Stomach (tissue), 9 donors: ENCODE results near the gene HNRNPA2B1. TPM values are rescaled to one million over a fixed set of nuclear protein-coding genes. Genes with fewer than 3 reads are reported as not detected.

ENCODE experiments used
- DNase-seq, 2 donors: peaks; one replicate each; pipeline versions ENCODE4 v3.0.0 to v3.0.0-alpha.2; 2013 to 2019
- H3K27ac ChIP-seq, 5 donors: fragments of 200-600 bp in 4 of 5; sonication (generic) in 4 of 5; one replicate each; pipeline ENCODE4 v1.5.1; 2013 to 2019; ENCODE audit warnings: mild to moderate bottlenecking in 1 of 5, moderate library complexity in 1 of 5
- H3K27me3 ChIP-seq, 3 donors: fragments of 200-600 bp; sonication (generic); one replicate each; pipeline ENCODE4 v1.5.1; 2017 to 2019; ENCODE audit warnings: mixed run types in 1 of 3
- H3K36me3 ChIP-seq, 4 donors: fragments of 200-600 bp; sonication (generic); 1 replicate in 3 of 4; 2 replicates in 1 of 4; pipeline ENCODE4 v1.5.1; 2016 to 2019
- H3K4me1 ChIP-seq, 4 donors: fragments of 200-600 bp; sonication (generic); one replicate each; pipeline ENCODE4 v1.5.1; 2016 to 2019
- H3K4me3 ChIP-seq, 4 donors: fragments of 200-600 bp; sonication (generic) in 3 of 4; one replicate each; pipeline ENCODE4 v1.5.1; 2016 to 2019; ENCODE audit warnings: mild to moderate bottlenecking in 1 of 4
- H3K9me3 ChIP-seq, 4 donors: fragments of 200-600 bp; sonication (generic); one replicate each; pipeline ENCODE4 v1.5.1; 2016 to 2019
- EP300 ChIP-seq: sonication (generic); formaldehyde crosslinking; IDR thresholded peaks from one replicate; pipeline ENCODE4 v1.6.1; 2017; ENCODE audit warnings: antibody characterized with exemption
- POLR2A ChIP-seq, 4 donors: fragments of 450-650 bp; IDR thresholded peaks; one replicate each; pipeline ENCODE4 v1.6.1; 2016; ENCODE audit warnings: antibody characterized with exemption in 4 of 4, control low read depth in 2 of 4, mild to moderate bottlenecking in 1 of 4, moderate library complexity in 1 of 4
- POLR2AphosphoS5 ChIP-seq, 3 donors: sonication (generic); formaldehyde crosslinking; IDR thresholded peaks; one replicate each; pipeline ENCODE4 v1.6.1; 2016; ENCODE audit warnings: antibody characterized with exemption in 3 of 3
- WGBS, 5 donors: extraction: QIAGEN DNeasy Blood & Tissue Kit in 3 of 5; methylation state at CpG; one replicate each; pipeline versions ENCODE4 v1.1.5 to v1.1.7; 2013 to 2018; 5-methylcytosine and 5-hydroxymethylcytosine counted together
- intact Hi-C: fragments of 100-400 bp; cut with DNase I; formaldehyde crosslinking; loops from one replicate; pipeline ENCODE4 v1.15.1; 2023; ENCODE audit warnings: low total_unique reads
- polyA plus RNA-seq, 3 donors: library from polyadenylated mRNA; stranded (reverse); fragments of 200-250 nt; gene quantifications; one replicate each; pipeline ENCODE4 v1.2.3, GENCODE V29; 2013
- total RNA-seq, 5 donors: library from RNA; depleted of rRNA; stranded (reverse); fragments of >200 nt; gene quantifications; one replicate each; pipeline versions ENCODE4 v1.1.0 to v1.2.3, GENCODE V29; 2014 to 2016
- TF ChIP-seq, protein P1 (sequence below), 7 experiments: fragments of 450-650 bp in 4 of 7; fragments of 200-600 bp in 3 of 7; sonication (generic) in 3 of 7; IDR thresholded peaks; one replicate each; pipeline ENCODE4 v1.5.1; 2016 to 2019; ENCODE audit warnings: antibody characterized with exemption in 7 of 7, control low read depth in 2 of 7, mild to moderate bottlenecking in 1 of 7
- donor health status: healthy with polysubstance abuse.
- donor health status: Bipolar disorder and iron deficiency.
- donor health status: healthy.

The HNRNPA2B1 gene
- total and polyA plus RNA-seq, 8 donors, result 142 to 464 (median 304) TPM

DNA sequence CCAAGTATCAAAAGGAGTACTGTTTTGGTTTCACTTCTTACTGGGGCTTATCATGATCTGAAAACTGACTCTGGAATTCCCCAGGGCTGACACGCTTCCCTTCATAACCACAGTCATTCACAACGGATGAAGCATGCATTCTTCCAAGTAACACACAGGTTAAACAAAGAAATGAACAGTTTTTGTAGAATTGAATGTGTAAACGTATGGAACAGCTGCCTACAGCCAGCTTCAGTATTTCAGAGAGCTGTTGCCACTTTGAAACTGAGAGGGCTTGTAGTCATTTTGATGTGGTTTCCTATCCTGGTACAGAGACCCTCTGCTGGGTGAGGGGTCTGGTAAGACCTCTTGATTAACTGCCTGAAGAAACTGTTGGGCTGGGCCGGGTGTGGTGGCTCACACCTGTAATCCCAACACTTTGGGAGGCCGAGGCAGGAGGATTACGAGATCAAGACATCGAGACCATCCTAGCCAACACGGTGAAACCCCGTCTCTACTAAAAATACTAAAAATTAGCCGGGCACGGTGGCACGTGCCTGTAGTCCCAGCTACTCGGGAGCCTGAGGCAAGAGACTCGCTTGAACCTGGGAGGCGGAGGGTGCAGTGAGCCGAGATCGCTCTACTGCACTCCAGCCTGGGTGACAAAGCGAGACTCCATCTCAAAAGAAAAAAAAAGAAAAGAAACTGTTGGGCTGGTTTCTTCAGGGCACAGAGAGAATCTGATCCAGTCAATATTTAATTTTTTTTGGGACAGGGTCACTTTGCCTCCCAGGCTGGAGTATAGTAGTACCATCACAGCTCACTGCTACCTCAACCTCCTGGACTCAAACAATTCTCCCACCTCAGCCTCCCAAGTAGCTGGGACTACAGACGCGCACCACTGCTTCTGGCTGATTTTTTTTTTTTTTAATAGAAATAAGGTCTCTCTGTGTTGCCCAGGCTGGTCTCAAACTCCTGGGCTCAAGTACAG, 43.8 kb downstream of the HNRNPA2B1 start:
- TF ChIP-seq, protein P1, sequence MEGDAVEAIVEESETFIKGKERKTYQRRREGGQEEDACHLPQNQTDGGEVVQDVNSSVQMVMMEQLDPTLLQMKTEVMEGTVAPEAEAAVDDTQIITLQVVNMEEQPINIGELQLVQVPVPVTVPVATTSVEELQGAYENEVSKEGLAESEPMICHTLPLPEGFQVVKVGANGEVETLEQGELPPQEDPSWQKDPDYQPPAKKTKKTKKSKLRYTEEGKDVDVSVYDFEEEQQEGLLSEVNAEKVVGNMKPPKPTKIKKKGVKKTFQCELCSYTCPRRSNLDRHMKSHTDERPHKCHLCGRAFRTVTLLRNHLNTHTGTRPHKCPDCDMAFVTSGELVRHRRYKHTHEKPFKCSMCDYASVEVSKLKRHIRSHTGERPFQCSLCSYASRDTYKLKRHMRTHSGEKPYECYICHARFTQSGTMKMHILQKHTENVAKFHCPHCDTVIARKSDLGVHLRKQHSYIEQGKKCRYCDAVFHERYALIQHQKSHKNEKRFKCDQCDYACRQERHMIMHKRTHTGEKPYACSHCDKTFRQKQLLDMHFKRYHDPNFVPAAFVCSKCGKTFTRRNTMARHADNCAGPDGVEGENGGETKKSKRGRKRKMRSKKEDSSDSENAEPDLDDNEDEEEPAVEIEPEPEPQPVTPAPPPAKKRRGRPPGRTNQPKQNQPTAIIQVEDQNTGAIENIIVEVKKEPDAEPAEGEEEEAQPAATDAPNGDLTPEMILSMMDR (IDR thresholded peaks at IDR 0.05), result no peak
- peak in 1 of 3 donors; percentile 36 for TF ChIP-seq POLR2AphosphoS5 (IDR thresholded peaks at IDR 0.05)

GRCh38 chr7:26155531-26156375, 44.8 kb downstream of the HNRNPA2B1 start:
- peaks cover 22 to 55% (median 42%) of the 10 kb centered on the region in 4 donors for H3K4me1 ChIP-seq
- intact Hi-C loops, result no loop called here
- TF ChIP-seq, protein P1 (IDR thresholded peaks at IDR 0.05), result no peak
- no peak for TF ChIP-seq POLR2AphosphoS5 (IDR thresholded peaks at IDR 0.05)
- no peaks in the 10 kb centered on the region for H3K9me3 ChIP-seq
- 47 to 55% (median 49%) methylated on average over 8 of the region's 8 CpGs for WGBS, 5 donors
- H3K27me3 ChIP-seq, result peaks cover 0 to 41% (median 6%) of the 10 kb centered on the region in 3 donors
- DNase-seq, result no peak
- H3K4me3 ChIP-seq, result peak overlapping the region in 2 of 4 donors; percentile 0 to 15
- H3K27ac ChIP-seq, result peak overlapping the region; percentile 7 to 77 (median 43)
- no peaks in the 10 kb centered on the region for H3K36me3 ChIP-seq

More for the DNA sequence above, 43.8 kb downstream of the HNRNPA2B1 start:
- Histone ChIP-seq H3K36me3 (no peaks in the 10 kb centered on the region), H3K9me3 (no peaks in the 10 kb centered on the region), H3K27ac (peak overlapping the region in 3 of 5 donors; percentile 3 to 77 (median 62)), H3K27me3 (peaks cover 0 to 31% (median 6%) of the 10 kb centered on the region in 3 donors), H3K4me3 (peak overlapping the region in 2 of 4 donors; percentile 0 to 15), H3K4me1 (peaks cover 21 to 49% (median 40%) of the 10 kb centered on the region in 4 donors)
- peak in 1 of 2 donors; percentile 84 for DNase-seq
- intact Hi-C loops, result no loop called here
- whole genome bisulfite sequencing, 5 donors, result 68 to 74% (median 72%) methylated on average over 20 of the region's 20 CpGs

DNA sequence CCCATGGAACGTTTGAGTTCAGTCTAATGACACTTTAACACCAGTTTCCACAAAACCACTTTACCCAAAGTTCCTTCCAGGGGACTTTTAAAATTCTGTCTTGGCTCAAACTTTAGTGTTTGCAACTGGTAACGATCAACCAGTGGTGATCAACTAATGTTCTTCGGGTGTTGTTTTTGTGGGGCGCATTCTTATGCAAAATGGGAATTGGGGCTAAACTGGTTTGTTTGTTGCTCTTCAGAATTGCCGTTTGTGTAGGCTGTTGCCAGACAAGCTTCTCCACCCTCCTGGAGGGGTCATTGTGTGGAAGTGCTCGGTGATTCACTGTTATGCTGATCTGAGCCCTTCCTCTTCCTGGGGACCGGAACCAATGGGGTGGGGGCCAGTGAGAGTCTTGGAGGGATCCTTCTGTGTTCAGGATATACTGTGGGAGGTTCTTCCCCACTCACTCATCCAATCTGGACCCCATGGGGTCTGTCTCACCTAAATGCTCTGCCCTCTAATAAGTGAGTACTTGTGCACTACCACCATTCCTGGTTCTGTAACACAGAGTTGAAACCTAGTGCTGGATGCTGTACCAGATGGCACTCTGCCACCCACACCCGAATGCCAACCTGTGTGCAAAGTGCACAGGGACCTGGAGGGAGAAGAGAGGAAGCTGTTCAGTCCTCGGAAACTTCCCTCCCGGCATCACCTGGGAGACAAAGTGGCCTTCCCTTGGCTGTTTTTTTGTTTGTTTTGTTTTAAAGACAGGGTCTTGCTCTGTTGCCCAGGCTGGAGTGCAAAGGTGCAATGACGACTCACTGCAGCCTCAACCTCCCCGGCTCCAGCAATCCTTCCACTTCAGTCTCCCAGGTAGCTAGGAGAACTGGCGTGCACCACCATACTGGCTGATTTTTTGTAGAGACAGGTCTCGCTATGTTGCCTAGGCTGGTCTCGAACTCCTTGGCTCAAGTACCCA, 46.4 kb downstream of the HNRNPA2B1 start:
- Histone ChIP-seq H3K27ac (peak overlapping the region in 4 of 5 donors; percentile 25 to 77 (median 68)), H3K4me1 (peaks cover 22 to 55% (median 42%) of the 10 kb centered on the region in 4 donors), H3K4me3 (peak overlapping the region in 1 of 4 donors; percentile 76), H3K27me3 (peaks cover 0 to 42% (median 6%) of the 10 kb centered on the region in 3 donors), H3K36me3 (no peaks in the 10 kb centered on the region), H3K9me3 (no peaks in the 10 kb centered on the region)
- 48 to 65% (median 61%) methylated on average over 14 to 15 of the region's 15 CpGs for WGBS, 5 donors
- DNase-seq, result peak in 1 of 2 donors; percentile 77
- intact Hi-C loops, result no loop called here
- TF ChIP-seq EP300 (no peak), POLR2AphosphoS5 (IDR thresholded peaks at IDR 0.05) (peak in 1 of 3 donors; percentile 34), POLR2A (IDR thresholded peaks at IDR 0.05) (no peak)
- TF ChIP-seq, protein P1 (IDR thresholded peaks at IDR 0.05), result no peak
